Measurements from ENCODE around the gene DPH2. TPM values are rescaled to one million over a fixed set of nuclear protein-coding genes. Genes with fewer than 3 reads are reported as not detected.

The DPH2 gene
- polyA plus RNA-seq, 1 of the 3 experiments (the other 2 are of a cell fraction) = 76.9 TPM

DNA sequence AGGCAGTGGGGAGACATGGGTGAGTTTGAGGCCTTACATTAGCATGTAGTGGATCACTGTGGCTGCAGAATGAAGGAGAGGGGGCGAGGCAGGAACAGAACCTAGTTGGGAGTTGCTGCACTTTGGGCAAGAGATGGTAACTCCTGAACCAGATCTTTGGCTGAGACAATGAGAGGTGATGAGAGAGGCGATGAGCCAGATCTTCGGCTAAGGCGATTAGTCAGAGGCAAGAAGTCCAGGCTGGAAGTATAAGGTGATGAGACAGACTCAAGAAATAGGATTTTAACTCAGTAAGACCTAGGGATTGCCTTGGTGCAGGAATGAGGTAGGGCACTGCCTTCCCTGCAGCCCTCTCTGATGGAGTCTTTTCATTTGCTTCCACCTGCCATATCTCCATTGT lies 45.3 kb upstream of the DPH2 start:
- H3K79me2 ChIP-seq (ENCODE audit: insufficient read depth) = no peaks in the 10 kb centered on the region
- no peaks in the 10 kb centered on the region for H4K20me1 ChIP-seq (ENCODE audit: insufficient read depth)
- POLR2A ChIA-PET = no interaction called here
- no peaks in the 10 kb centered on the region for H3K9me2 ChIP-seq
- no peak for DNase-seq
- H3K4me2 ChIP-seq = no peak overlapping the region
- no peak for TF ChIP-seq FOXM1 (IDR thresholded peaks at IDR 0.05; ENCODE audit: low read depth)
- TF ChIP-seq, protein P1, sequence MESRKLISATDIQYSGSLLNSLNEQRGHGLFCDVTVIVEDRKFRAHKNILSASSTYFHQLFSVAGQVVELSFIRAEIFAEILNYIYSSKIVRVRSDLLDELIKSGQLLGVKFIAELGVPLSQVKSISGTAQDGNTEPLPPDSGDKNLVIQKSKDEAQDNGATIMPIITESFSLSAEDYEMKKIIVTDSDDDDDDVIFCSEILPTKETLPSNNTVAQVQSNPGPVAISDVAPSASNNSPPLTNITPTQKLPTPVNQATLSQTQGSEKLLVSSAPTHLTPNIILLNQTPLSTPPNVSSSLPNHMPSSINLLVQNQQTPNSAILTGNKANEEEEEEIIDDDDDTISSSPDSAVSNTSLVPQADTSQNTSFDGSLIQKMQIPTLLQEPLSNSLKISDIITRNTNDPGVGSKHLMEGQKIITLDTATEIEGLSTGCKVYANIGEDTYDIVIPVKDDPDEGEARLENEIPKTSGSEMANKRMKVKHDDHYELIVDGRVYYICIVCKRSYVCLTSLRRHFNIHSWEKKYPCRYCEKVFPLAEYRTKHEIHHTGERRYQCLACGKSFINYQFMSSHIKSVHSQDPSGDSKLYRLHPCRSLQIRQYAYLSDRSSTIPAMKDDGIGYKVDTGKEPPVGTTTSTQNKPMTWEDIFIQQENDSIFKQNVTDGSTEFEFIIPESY (IDR thresholded peaks at IDR 0.05; ENCODE audit: borderline replicate concordance, low read depth) = no peak
- TF ChIP-seq GABPA (IDR thresholded peaks at IDR 0.05; ENCODE audit: low read depth) = no peak
- TF ChIP-seq RCOR1 (IDR thresholded peaks at IDR 0.05; ENCODE audit: low read length) = no peak
- TF ChIP-seq FOSL2 (IDR thresholded peaks at IDR 0.05; ENCODE audit: borderline replicate concordance, low read depth) = no peak
- TF ChIP-seq, protein P2, sequence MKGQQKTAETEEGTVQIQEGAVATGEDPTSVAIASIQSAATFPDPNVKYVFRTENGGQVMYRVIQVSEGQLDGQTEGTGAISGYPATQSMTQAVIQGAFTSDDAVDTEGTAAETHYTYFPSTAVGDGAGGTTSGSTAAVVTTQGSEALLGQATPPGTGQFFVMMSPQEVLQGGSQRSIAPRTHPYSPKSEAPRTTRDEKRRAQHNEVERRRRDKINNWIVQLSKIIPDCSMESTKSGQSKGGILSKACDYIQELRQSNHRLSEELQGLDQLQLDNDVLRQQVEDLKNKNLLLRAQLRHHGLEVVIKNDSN (IDR thresholded peaks at IDR 0.05; ENCODE audit: borderline replicate concordance, low read depth) = no peak
- no peak for TF ChIP-seq GATA2 (CRISPR knock-in tag; IDR thresholded peaks at IDR 0.05)
- TF ChIP-seq, protein P3, sequence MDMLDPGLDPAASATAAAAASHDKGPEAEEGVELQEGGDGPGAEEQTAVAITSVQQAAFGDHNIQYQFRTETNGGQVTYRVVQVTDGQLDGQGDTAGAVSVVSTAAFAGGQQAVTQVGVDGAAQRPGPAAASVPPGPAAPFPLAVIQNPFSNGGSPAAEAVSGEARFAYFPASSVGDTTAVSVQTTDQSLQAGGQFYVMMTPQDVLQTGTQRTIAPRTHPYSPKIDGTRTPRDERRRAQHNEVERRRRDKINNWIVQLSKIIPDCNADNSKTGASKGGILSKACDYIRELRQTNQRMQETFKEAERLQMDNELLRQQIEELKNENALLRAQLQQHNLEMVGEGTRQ (IDR thresholded peaks at IDR 0.05; ENCODE audit: borderline replicate concordance, low read depth, low read length) = no peak
- no peak for TF ChIP-seq YY1 (IDR thresholded peaks at IDR 0.05; ENCODE audit: low read depth)
- TF ChIP-seq EZH2phosphoT487 (IDR thresholded peaks at IDR 0.05; ENCODE audit: borderline replicate concordance, low read depth) = no peak
- no peak for TF ChIP-seq SIN3A (IDR thresholded peaks at IDR 0.05; ENCODE audit: borderline replicate concordance, low read depth, low read length)
- TF ChIP-seq MEF2A (IDR thresholded peaks at IDR 0.05; ENCODE audit: borderline replicate concordance, low read depth) = no peak
- no peak for TF ChIP-seq MXI1 (IDR thresholded peaks at IDR 0.05; ENCODE audit: low read depth, low read length)
- TF ChIP-seq, protein P4, sequence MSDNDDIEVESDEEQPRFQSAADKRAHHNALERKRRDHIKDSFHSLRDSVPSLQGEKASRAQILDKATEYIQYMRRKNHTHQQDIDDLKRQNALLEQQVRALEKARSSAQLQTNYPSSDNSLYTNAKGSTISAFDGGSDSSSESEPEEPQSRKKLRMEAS (IDR thresholded peaks at IDR 0.05; ENCODE audit: low read depth) = no peak
- TF ChIP-seq, protein P5, sequence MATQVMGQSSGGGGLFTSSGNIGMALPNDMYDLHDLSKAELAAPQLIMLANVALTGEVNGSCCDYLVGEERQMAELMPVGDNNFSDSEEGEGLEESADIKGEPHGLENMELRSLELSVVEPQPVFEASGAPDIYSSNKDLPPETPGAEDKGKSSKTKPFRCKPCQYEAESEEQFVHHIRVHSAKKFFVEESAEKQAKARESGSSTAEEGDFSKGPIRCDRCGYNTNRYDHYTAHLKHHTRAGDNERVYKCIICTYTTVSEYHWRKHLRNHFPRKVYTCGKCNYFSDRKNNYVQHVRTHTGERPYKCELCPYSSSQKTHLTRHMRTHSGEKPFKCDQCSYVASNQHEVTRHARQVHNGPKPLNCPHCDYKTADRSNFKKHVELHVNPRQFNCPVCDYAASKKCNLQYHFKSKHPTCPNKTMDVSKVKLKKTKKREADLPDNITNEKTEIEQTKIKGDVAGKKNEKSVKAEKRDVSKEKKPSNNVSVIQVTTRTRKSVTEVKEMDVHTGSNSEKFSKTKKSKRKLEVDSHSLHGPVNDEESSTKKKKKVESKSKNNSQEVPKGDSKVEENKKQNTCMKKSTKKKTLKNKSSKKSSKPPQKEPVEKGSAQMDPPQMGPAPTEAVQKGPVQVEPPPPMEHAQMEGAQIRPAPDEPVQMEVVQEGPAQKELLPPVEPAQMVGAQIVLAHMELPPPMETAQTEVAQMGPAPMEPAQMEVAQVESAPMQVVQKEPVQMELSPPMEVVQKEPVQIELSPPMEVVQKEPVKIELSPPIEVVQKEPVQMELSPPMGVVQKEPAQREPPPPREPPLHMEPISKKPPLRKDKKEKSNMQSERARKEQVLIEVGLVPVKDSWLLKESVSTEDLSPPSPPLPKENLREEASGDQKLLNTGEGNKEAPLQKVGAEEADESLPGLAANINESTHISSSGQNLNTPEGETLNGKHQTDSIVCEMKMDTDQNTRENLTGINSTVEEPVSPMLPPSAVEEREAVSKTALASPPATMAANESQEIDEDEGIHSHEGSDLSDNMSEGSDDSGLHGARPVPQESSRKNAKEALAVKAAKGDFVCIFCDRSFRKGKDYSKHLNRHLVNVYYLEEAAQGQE (IDR thresholded peaks at IDR 0.05; ENCODE audit: low read depth, low read length) = no peak
- TF ChIP-seq SMC3 (IDR thresholded peaks at IDR 0.05; ENCODE audit: low read depth, low read length) = no peak
- H3K9me3 ChIP-seq = no peaks in the 10 kb centered on the region
- no peak overlapping the region for H3K9ac ChIP-seq
- H3K36me3 ChIP-seq (replicated peaks in 1 of 2; ENCODE audit: control insufficient read depth in 1 of 2, insufficient read depth in 2 of 2, low read length in 1 of 2) = peaks cover 2 to 6% of the 10 kb centered on the region in 2 experiments
- H3K27me3 ChIP-seq (ENCODE audit: insufficient read depth) = no peaks in the 10 kb centered on the region
- H3K27ac ChIP-seq (ENCODE audit: low read depth in 2 of 2, low read length in 1 of 2) = no peak overlapping the region
- H3K4me3 ChIP-seq (ENCODE audit: low read depth in 2 of 2, low read length in 1 of 2) = no peak overlapping the region
- CTCF ChIA-PET = interaction anchor here (0.7 to 4.6 kb wide), 4 partner anchors 10 to 489 kb away, joined by 3 to 31 read pairs (median 4); no protein-coding TSS in a partner anchor
- no peaks in the 10 kb centered on the region; a peak in 1 of 4 replicates for H3K4me1 ChIP-seq (ENCODE audit: control insufficient read depth in 1 of 2, insufficient read depth in 2 of 2, low read depth in 1 of 2, low read length in 1 of 2)
- WGBS (ENCODE audit: low lambda C conversion rate) = 72% methylated on average over 4 of the region's 4 CpGs
- peaks cover 3% of the 10 kb centered on the region for H3F3A ChIP-seq (replicated peaks; ENCODE audit: insufficient read depth)
- no peak overlapping the region for H2AFZ ChIP-seq (ENCODE audit: low read depth)

Measured in SK-N-SH (cell line).